Transverse colon (tissue), 4 donors: ENCODE data around the gene TACC2. TPM values are rescaled to one million over a fixed set of nuclear protein-coding genes. Genes with fewer than 3 reads are reported as not detected.
"Not testable (repeated sequence)": the region's sequence is repeated elsewhere in the genome, so short reads cannot be mapped to it uniquely, and the experiment has no call there.

Source experiments
- DNase-seq: peaks from one replicate; pipeline ENCODE4 v3.0.0-alpha.2; 2019
- H3K27ac ChIP-seq, 4 donors: fragments of 200-600 bp; sonication (generic); 2 replicates each; pipeline ENCODE4 v1.5.1; 2016 to 2018; ENCODE audit warnings: inconsistent platforms in 4 of 4
- H3K27me3 ChIP-seq: fragments of 200-600 bp; sonication (generic); 2 replicates; pipeline ENCODE4 v1.5.1; 2017; ENCODE audit warnings: inconsistent platforms
- H3K36me3 ChIP-seq, 4 donors: fragments of 200-600 bp; sonication (generic); 2 replicates each; pipeline ENCODE4 v1.5.1; 2017 to 2019; ENCODE audit warnings: inconsistent platforms in 4 of 4
- H3K4me1 ChIP-seq, 4 donors: fragments of 200-600 bp; sonication (generic); 2 replicates each; pipeline ENCODE4 v1.5.1; 2017 to 2020; ENCODE audit warnings: inconsistent platforms in 4 of 4
- H3K4me3 ChIP-seq, 4 donors: fragments of 200-600 bp; sonication (generic); 1 replicate in 1 of 4; 2 replicates in 3 of 4; pipeline versions ENCODE4 v1.5.1 to v1.6.1; 2017 to 2019; ENCODE audit warnings: inconsistent platforms in 4 of 4
- H3K9me3 ChIP-seq, 2 donors: fragments of 200-600 bp; sonication (generic); 2 replicates each; pipeline ENCODE4 v1.5.1; 2017 to 2019; ENCODE audit warnings: inconsistent platforms in 2 of 2
- CTCF ChIP-seq, 5 experiments: fragments of 200-600 bp in 3 of 5; fragments of 450-650 bp in 2 of 5; sonication (generic) in 3 of 5; IDR thresholded peaks; 1 replicate in 2 of 5; 2 replicates in 3 of 5; pipeline ENCODE4 v1.5.1; 2016 to 2017; ENCODE audit warnings: antibody characterized with exemption in 5 of 5, inconsistent platforms in 3 of 5, mild to moderate bottlenecking in 2 of 5, moderate library complexity in 1 of 5
- EP300 ChIP-seq: sonication (generic); formaldehyde crosslinking; IDR thresholded peaks from one replicate; pipeline ENCODE4 v1.6.1; 2017; ENCODE audit warnings: antibody characterized with exemption, low read depth
- POLR2A ChIP-seq: fragments of 450-650 bp; IDR thresholded peaks from one replicate; pipeline ENCODE4 v1.6.1; 2016; ENCODE audit warnings: antibody characterized with exemption, mild to moderate bottlenecking, moderate library complexity
- POLR2AphosphoS5 ChIP-seq, 3 donors: sonication (generic); formaldehyde crosslinking; IDR thresholded peaks; one replicate each; pipeline ENCODE4 v1.6.1; 2016; ENCODE audit warnings: antibody characterized with exemption in 3 of 3
- WGBS, 2 donors: methylation state at CpG; one replicate each; pipeline ENCODE4 v1.1.5; 2018; ENCODE audit warnings: low coverage in 1 of 2; 5-methylcytosine and 5-hydroxymethylcytosine counted together
- in situ Hi-C, 4 donors: fragments of 200-750 bp; cut with MboI; loops; one replicate each; pipeline versions ENCODE4 v1.15.0 to v1.15.1; 2017; ENCODE audit warnings: low sequenced_read_pairs in 3 of 4, low pct_ligation_motif_present in 1 of 4, low pct_unique_long_range_greater_than_20kb in 1 of 4
- intact Hi-C: fragments of 100-400 bp; cut with DNase I; formaldehyde crosslinking; loops from one replicate; pipeline ENCODE4 v1.15.1; 2023; ENCODE audit warnings: low total_unique reads
- total RNA-seq, 4 donors: library from RNA; depleted of rRNA; stranded (reverse); fragments of >200 nt; gene quantifications; one replicate each; pipeline ENCODE4 v1.1.0, GENCODE V29; 2016

Gene TACC2
- total RNA-seq, 4 donors from 2014 or later, result 65.9 to 178 (median 101) TPM

- TF ChIP-seq EP300, result no peak
- TF ChIP-seq POLR2AphosphoS5 (IDR thresholded peaks at IDR 0.05), result no peak
- no peak for TF ChIP-seq CTCF (IDR thresholded peaks at IDR 0.05)
- TF ChIP-seq POLR2A, result no peak
- peaks cover 0 to 7% (median 0%) of the 10 kb centered on the region in 4 donors for H3K36me3 ChIP-seq
These were observed 209.7 kb downstream of the TACC2 start for GRCh38 chr10:122198631-122199030.

GRCh38 chr10:122199070-122199469 is 210.1 kb downstream of the TACC2 start:
- H3K27ac ChIP-seq, result no peak overlapping the region
- H3K9me3 ChIP-seq, result no peaks in the 10 kb centered on the region
- peaks cover 0 to 7% (median 0%) of the 10 kb centered on the region in 4 donors for H3K36me3 ChIP-seq
- TF ChIP-seq POLR2A (no peak), POLR2AphosphoS5 (IDR thresholded peaks at IDR 0.05) (no peak), CTCF (IDR thresholded peaks at IDR 0.05) (no peak), EP300 (no peak)
- 74% methylated on average over 9 of the region's 9 CpGs; no CpG with 5 or more reads in 1 of the 2 donors for WGBS, 2 donors
- no peaks in the 10 kb centered on the region for H3K4me1 ChIP-seq
- intact Hi-C loops (no loop called here), in situ Hi-C loops (no loop called here)
- no peak for DNase-seq
- no peak overlapping the region for H3K4me3 ChIP-seq
- no peaks in the 10 kb centered on the region for H3K27me3 ChIP-seq

More at GRCh38 chr10:122198631-122199030, 209.7 kb downstream of the TACC2 start:
- Histone ChIP-seq H3K4me1 (no peaks in the 10 kb centered on the region), H3K27ac (no peak overlapping the region), H3K27me3 (no peaks in the 10 kb centered on the region), H3K4me3 (no peak overlapping the region), H3K9me3 (no peaks in the 10 kb centered on the region)
- WGBS, 2 donors, result 91 to 93% methylated on average over 3 to 12 of the region's 12 CpGs
- in situ Hi-C loops (no loop called here), intact Hi-C loops (no loop called here)
- no peak for DNase-seq

- Histone ChIP-seq H3K9me3 (no peaks in the 10 kb centered on the region), H3K4me1 (no peaks in the 10 kb centered on the region), H3K27me3 (no peaks in the 10 kb centered on the region), H3K27ac (no peak overlapping the region), H3K36me3 (peaks cover 0 to 7% (median 0%) of the 10 kb centered on the region in 4 donors), H3K4me3 (no peak overlapping the region)
- in situ Hi-C loops (no loop called here), intact Hi-C loops (no loop called here)
- DNase-seq, result no peak
- TF ChIP-seq POLR2AphosphoS5 (IDR thresholded peaks at IDR 0.05) (no peak), CTCF (IDR thresholded peaks at IDR 0.05) (no peak), EP300 (no peak), POLR2A (no peak)
- WGBS, 2 donors, result 97% methylated on average over 6 of the region's 6 CpGs; no CpG with 5 or more reads in 1 of the 2 donors
These were observed 210.7 kb downstream of the TACC2 start for GRCh38 chr10:122199689-122200088.

- intact Hi-C loops (no loop called here), in situ Hi-C loops (no loop called here)
- Histone ChIP-seq H3K4me3 (no peak overlapping the region), H3K9me3 (no peaks in the 10 kb centered on the region), H3K27ac (no peak overlapping the region), H3K4me1 (no peaks in the 10 kb centered on the region), H3K27me3 (no peaks in the 10 kb centered on the region), H3K36me3 (peaks cover 0 to 7% (median 0%) of the 10 kb centered on the region in 4 donors)
- no peak for DNase-seq
- no peak for TF ChIP-seq CTCF (IDR thresholded peaks at IDR 0.05)
- TF ChIP-seq POLR2A, result no peak
- TF ChIP-seq POLR2AphosphoS5 (IDR thresholded peaks at IDR 0.05), result no peak
- no peak for TF ChIP-seq EP300
- 93 to 100% methylated on average over 2 to 9 of the region's 9 CpGs for WGBS, 2 donors
These were observed 212.4 kb downstream of the TACC2 start for GRCh38 chr10:122201401-122201800.

GRCh38 chr10:122203180-122203579 is 214.2 kb downstream of the TACC2 start:
- intact Hi-C loops, H3K4me3 ChIP-seq, DNase-seq, in situ Hi-C loops, H3K4me1 ChIP-seq, H3K9me3 ChIP-seq, H3K27me3 ChIP-seq, H3K27ac ChIP-seq, H3K36me3 ChIP-seq: not testable (repeated sequence)
- WGBS, 2 donors, result 94% methylated on average over 21 of the region's 33 CpGs; no CpG with 5 or more reads in 1 of the 2 donors
